Measurements from ENCODE around the gene FOXN3. TPM values are rescaled to one million over a fixed set of nuclear protein-coding genes. Genes with fewer than 3 reads are reported as not detected.

Gene FOXN3
- total RNA-seq, 1 experiment from 2014 or later = 8.8 TPM

DNA sequence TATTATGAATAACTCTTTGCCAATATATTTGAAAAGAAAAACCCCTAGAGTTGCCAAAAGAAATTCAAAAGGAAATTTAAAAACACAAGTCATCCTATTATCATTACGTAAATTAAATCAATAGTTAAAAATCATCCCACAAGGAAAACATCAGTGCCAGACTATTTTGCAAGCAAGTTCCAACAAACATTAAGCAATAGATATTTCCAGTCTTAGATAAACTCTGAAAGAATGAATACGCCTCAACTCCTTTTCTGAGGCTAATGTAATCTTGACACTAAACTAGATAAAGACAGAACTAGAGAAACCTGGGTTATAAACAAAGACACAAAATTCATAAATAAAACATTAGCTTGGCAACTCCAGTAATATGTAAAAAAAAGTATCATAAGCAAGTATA, 245.9 kb downstream of the FOXN3 start:
- no peak overlapping the region for H3K27ac ChIP-seq (ENCODE audit: low read length)
- in situ Hi-C loops (cut with HindIII; ENCODE audit: low pct_unique_long_range_greater_than_20kb, low sequenced_read_pairs) = no loop called here
- BruUV-seq (replicated peaks) = no TSS peak

DNA sequence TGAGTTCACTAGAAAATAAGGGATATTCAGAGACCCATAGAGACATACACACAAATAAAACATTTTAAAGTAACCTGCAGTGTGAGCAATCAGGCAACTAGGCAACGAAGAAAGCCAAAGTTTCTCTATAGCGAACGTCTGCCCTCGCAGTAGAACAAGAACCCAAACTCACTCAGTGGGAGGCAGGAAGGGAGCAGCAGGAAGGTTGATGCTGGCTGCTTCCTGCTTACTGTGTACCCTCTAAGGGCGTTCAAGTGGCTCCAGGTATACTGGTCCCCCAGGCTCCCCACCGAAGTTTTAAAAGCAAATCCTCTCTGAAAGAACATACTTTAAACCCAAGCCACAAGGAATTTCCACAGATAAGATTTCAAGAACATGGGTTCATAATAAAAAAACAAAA, 249.3 kb downstream of the FOXN3 start:
- ChIA-PET POLR2A (no interaction called here), CTCF (no interaction called here)
- BruUV-seq (replicated peaks) = no TSS peak
- no peaks in the 10 kb centered on the region for H3K27me3 ChIP-seq (ENCODE audit: control insufficient read depth, insufficient read depth, low read length)
- no peak overlapping the region for H3K4me3 ChIP-seq (ENCODE audit: low read depth in 2 of 2, low read length in 2 of 2)
- no peaks in the 10 kb centered on the region for H3K9me3 ChIP-seq (ENCODE audit: control insufficient read depth, insufficient read depth, low read depth, low read length)
- no peaks in the 10 kb centered on the region for H3K36me3 ChIP-seq (ENCODE audit: control insufficient read depth, insufficient read depth, low read length)
- H3K27ac ChIP-seq (ENCODE audit: low read length) = no peak overlapping the region
- DNase-seq (ENCODE audit: low read depth, low spot score) (no peak), ATAC-seq (no peak)
- intact Hi-C loops (cut with micrococcal nuclease; ENCODE audit: unreplicated experiment) (no loop called here), in situ Hi-C loops (cut with HindIII; ENCODE audit: low pct_unique_long_range_greater_than_20kb, low sequenced_read_pairs) (no loop called here)
- TF ChIP-seq CTCF (IDR thresholded peaks at IDR 0.05) (no peak), SIN3A (IDR thresholded peaks at IDR 0.05; ENCODE audit: borderline replicate concordance, insufficient read depth, low read depth, low read length) (no peak), POLR2AphosphoS5 (IDR thresholded peaks at IDR 0.05; ENCODE audit: low read depth, low read length) (no peak), TCF7L2 (IDR thresholded peaks at IDR 0.05; ENCODE audit: low read depth, low read length) (no peak)
- TF ChIP-seq, protein P1, sequence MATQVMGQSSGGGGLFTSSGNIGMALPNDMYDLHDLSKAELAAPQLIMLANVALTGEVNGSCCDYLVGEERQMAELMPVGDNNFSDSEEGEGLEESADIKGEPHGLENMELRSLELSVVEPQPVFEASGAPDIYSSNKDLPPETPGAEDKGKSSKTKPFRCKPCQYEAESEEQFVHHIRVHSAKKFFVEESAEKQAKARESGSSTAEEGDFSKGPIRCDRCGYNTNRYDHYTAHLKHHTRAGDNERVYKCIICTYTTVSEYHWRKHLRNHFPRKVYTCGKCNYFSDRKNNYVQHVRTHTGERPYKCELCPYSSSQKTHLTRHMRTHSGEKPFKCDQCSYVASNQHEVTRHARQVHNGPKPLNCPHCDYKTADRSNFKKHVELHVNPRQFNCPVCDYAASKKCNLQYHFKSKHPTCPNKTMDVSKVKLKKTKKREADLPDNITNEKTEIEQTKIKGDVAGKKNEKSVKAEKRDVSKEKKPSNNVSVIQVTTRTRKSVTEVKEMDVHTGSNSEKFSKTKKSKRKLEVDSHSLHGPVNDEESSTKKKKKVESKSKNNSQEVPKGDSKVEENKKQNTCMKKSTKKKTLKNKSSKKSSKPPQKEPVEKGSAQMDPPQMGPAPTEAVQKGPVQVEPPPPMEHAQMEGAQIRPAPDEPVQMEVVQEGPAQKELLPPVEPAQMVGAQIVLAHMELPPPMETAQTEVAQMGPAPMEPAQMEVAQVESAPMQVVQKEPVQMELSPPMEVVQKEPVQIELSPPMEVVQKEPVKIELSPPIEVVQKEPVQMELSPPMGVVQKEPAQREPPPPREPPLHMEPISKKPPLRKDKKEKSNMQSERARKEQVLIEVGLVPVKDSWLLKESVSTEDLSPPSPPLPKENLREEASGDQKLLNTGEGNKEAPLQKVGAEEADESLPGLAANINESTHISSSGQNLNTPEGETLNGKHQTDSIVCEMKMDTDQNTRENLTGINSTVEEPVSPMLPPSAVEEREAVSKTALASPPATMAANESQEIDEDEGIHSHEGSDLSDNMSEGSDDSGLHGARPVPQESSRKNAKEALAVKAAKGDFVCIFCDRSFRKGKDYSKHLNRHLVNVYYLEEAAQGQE (IDR thresholded peaks at IDR 0.05; ENCODE audit: insufficient read depth in 1 of 2, low read depth in 2 of 2, low read length in 1 of 2) = no peak
- H3K4me1 ChIP-seq (ENCODE audit: control insufficient read depth, insufficient read depth, low read length) = no peaks in the 10 kb centered on the region

More for the DNA sequence above, 245.9 kb downstream of the FOXN3 start:
- ChIA-PET CTCF (no interaction called here), POLR2A (no interaction called here)
- ATAC-seq = no peak
- Histone ChIP-seq H3K9me3 (ENCODE audit: control insufficient read depth, insufficient read depth, low read depth, low read length) (no peaks in the 10 kb centered on the region), H3K36me3 (ENCODE audit: control insufficient read depth, insufficient read depth, low read length) (no peaks in the 10 kb centered on the region), H3K4me3 (ENCODE audit: low read depth in 2 of 2, low read length in 2 of 2) (no peak overlapping the region), H3K27me3 (ENCODE audit: control insufficient read depth, insufficient read depth, low read length) (no peaks in the 10 kb centered on the region), H3K4me1 (ENCODE audit: control insufficient read depth, insufficient read depth, low read length) (no peaks in the 10 kb centered on the region)
- intact Hi-C loops (cut with micrococcal nuclease; ENCODE audit: unreplicated experiment) = no loop called here
- no peak for TF ChIP-seq CTCF (IDR thresholded peaks at IDR 0.05)
- no peak for TF ChIP-seq TCF7L2 (IDR thresholded peaks at IDR 0.05; ENCODE audit: low read depth, low read length)
- TF ChIP-seq POLR2AphosphoS5 (IDR thresholded peaks at IDR 0.05; ENCODE audit: low read depth, low read length) = no peak
- no peak for TF ChIP-seq SIN3A (IDR thresholded peaks at IDR 0.05; ENCODE audit: borderline replicate concordance, insufficient read depth, low read depth, low read length)
- TF ChIP-seq, protein P1 (IDR thresholded peaks at IDR 0.05; ENCODE audit: insufficient read depth in 1 of 2, low read depth in 2 of 2, low read length in 1 of 2) = no peak
- no peak for DNase-seq (ENCODE audit: low read depth, low spot score)
